ENCODE data around the gene LARGE1. TPM values are rescaled to one million over a fixed set of nuclear protein-coding genes. Genes with fewer than 3 reads are reported as not detected.

Gene LARGE1
- total and polyA plus RNA-seq, 2 of the 8 experiments (the other 6 are each of a cell fraction or from before 2014, with no cell fraction given) = 43.7 to 83.0 TPM

GRCh38 chr22:33706100-33706499, 214.2 kb downstream of the LARGE1 start:
- H4K5ac ChIP-seq (ENCODE audit: insufficient read length, low read depth, low read length) = no peak overlapping the region
- POLR2A ChIA-PET (ENCODE audit: partially characterized antibody) = interaction anchor here (1.0 kb wide), 1 partner anchor 13 kb away, joined by 4 read pairs; no protein-coding TSS in a partner anchor
- peaks cover 11% of the 10 kb centered on the region for H3K79me1 ChIP-seq (ENCODE audit: low read depth, low read length)
- no peaks in the 10 kb centered on the region for H3K23me2 ChIP-seq (ENCODE audit: low read depth, low read length)
- H4K8ac ChIP-seq (ENCODE audit: extremely low read depth, insufficient read depth, low read length) = no peak overlapping the region
- H3K27me3 ChIP-seq (replicated peaks in 1 of 4; ENCODE audit: control insufficient read depth in 3 of 4, extremely low read depth in 1 of 4, insufficient read depth in 3 of 4, low read length in 3 of 4) = no peaks in the 10 kb centered on the region
- no peak overlapping the region for H3K4me3 ChIP-seq (ENCODE audit: extremely low read depth in 1 of 4, insufficient read depth in 2 of 4, low read depth in 3 of 4, low read length in 4 of 4)
- H3K4me1 ChIP-seq (replicated peaks in 1 of 4; ENCODE audit: control insufficient read depth in 3 of 4, insufficient read depth in 4 of 4, low read length in 3 of 4) = peaks cover 0 to 4% (median 2%) of the 10 kb centered on the region in 4 experiments; a peak in 3 of 7 replicates
- FAIRE-seq (no peak), DNase-seq (ENCODE audit: low read depth in 1 of 2, low spot score in 2 of 2) (no peak)
- H3K36me3 ChIP-seq (ENCODE audit: control insufficient read depth in 2 of 4, insufficient read depth in 4 of 4, low read length in 3 of 4) = peaks cover 0 to 10% (median under 1%) of the 10 kb centered on the region in 4 experiments; a peak in 2 of 8 replicates
- CTCF ChIA-PET (ENCODE audit: partially characterized antibody) = interaction anchor here (0.7 to 1.4 kb wide), 6 partner anchors 12 to 184 kb away, joined by 3 to 4 read pairs (median 3); no protein-coding TSS in a partner anchor
- no peak overlapping the region for H4K91ac ChIP-seq (replicated peaks; ENCODE audit: insufficient read length, low read length)
- H3K14ac ChIP-seq (ENCODE audit: insufficient read length) = no peak overlapping the region
- no peak overlapping the region for H3K4ac ChIP-seq (replicated peaks; ENCODE audit: insufficient read length, low read depth, low read length)
- WGBS, 2 experiments (ENCODE audit: extremely low coverage in 1 of 2, insufficient coverage in 1 of 2, insufficient read length in 1 of 2, insufficient replicate concordance in 2 of 2, low coverage in 1 of 2, low lambda C conversion rate in 2 of 2, missing lambda C conversion rate in 1 of 2) = 78% methylated on average over 5 of the region's 5 CpGs; no CpG with 5 or more reads in 1 of the 2 experiments
- H3K27ac ChIP-seq (ENCODE audit: low read depth, low read length) = no peak overlapping the region
- H2BK120ac ChIP-seq (replicated peaks; ENCODE audit: low read depth, low read length) = no peak overlapping the region
- H3K9ac ChIP-seq (replicated peaks in 1 of 4; ENCODE audit: extremely low read depth in 1 of 4, low read depth in 3 of 4, low read length in 3 of 4) = peak overlapping the region in 1 of 4 experiments; percentile 27; a peak in 1 of 7 replicates
- H3K79me2 ChIP-seq (ENCODE audit: control insufficient read depth in 1 of 2, insufficient read depth in 2 of 2, low read length in 2 of 2) = peaks cover 6 to 93% of the 10 kb centered on the region in 2 experiments; a peak in 3 of 4 replicates
- H2BK20ac ChIP-seq (ENCODE audit: low read length) = no peak overlapping the region
- no peak overlapping the region for H3K56ac ChIP-seq (replicated peaks; ENCODE audit: insufficient read length, low read depth, low read length)
- no peak overlapping the region for H2BK12ac ChIP-seq (ENCODE audit: low read depth, low read length)
- H3K23ac ChIP-seq (ENCODE audit: insufficient read length) = no peak overlapping the region
- no peak overlapping the region for H2BK5ac ChIP-seq (ENCODE audit: low read depth, low read length)
- H2AK5ac ChIP-seq (ENCODE audit: low read depth, low read length) = no peak overlapping the region
- H3K4me2 ChIP-seq (ENCODE audit: insufficient read depth in 1 of 2, low read depth in 2 of 2, low read length in 2 of 2) = no peak overlapping the region
- H3K18ac ChIP-seq (ENCODE audit: extremely low read depth, low read length) = no peak overlapping the region
- no peak overlapping the region for H2AFZ ChIP-seq (ENCODE audit: low read length)
- peaks cover 0 to 6% of the 10 kb centered on the region in 2 experiments; a peak in 1 of 4 replicates for H3K9me3 ChIP-seq (ENCODE audit: insufficient read depth in 2 of 2, low read depth in 1 of 2, low read length in 1 of 2)
- H4K20me1 ChIP-seq (replicated peaks in 1 of 2; ENCODE audit: control insufficient read depth in 1 of 2, insufficient read depth in 2 of 2, low read length in 2 of 2) = peaks cover 6 to 8% of the 10 kb centered on the region in 2 experiments
- no peak overlapping the region for H2BK15ac ChIP-seq (ENCODE audit: low read length)
- TF ChIP-seq EZH2 (IDR thresholded peaks at IDR 0.05; ENCODE audit: low read depth, low read length, severe bottlenecking) (no peak), SP1 (IDR thresholded peaks at IDR 0.05; ENCODE audit: low read depth, low read length) (no peak), SP4 (IDR thresholded peaks at IDR 0.05; ENCODE audit: low read length) (no peak), TAF1 (IDR thresholded peaks at IDR 0.05; ENCODE audit: low read depth, low read length) (no peak), JUN (IDR thresholded peaks at IDR 0.05; ENCODE audit: low read depth, low read length) (no peak), SRF (IDR thresholded peaks at IDR 0.05; ENCODE audit: low read depth, low read length) (no peak), GABPA (IDR thresholded peaks at IDR 0.05; ENCODE audit: borderline replicate concordance, insufficient read depth, low read length) (no peak), RAD21 (IDR thresholded peaks at IDR 0.05 in 1 of 2, conservative IDR thresholded peaks at IDR 0.05 in 1 of 2; ENCODE audit: low read depth in 2 of 2, low read length in 2 of 2) (peak; percentile 37 to 53; a peak in 3 of 4 replicates), KDM4A (IDR thresholded peaks at IDR 0.05; ENCODE audit: low read depth, low read length, severe bottlenecking) (no peak), NRF1 (IDR thresholded peaks at IDR 0.05; ENCODE audit: low read depth, low read length) (no peak), ZNF274 (IDR thresholded peaks at IDR 0.05; ENCODE audit: borderline replicate concordance, extremely low read depth, low read length) (no peak)
- TF ChIP-seq, protein P1, sequence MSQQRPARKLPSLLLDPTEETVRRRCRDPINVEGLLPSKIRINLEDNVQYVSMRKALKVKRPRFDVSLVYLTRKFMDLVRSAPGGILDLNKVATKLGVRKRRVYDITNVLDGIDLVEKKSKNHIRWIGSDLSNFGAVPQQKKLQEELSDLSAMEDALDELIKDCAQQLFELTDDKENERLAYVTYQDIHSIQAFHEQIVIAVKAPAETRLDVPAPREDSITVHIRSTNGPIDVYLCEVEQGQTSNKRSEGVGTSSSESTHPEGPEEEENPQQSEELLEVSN (IDR thresholded peaks at IDR 0.05) = no peak
